ENCODE measurements around the gene PLCB1. TPM values are rescaled to one million over a fixed set of nuclear protein-coding genes. Genes with fewer than 3 reads are reported as not detected.

The PLCB1 gene
- total RNA-seq, 1 experiment from 2014 or later: 11.3 TPM

GRCh38 chr20:8801686-8802085 is 669.6 kb downstream of the PLCB1 start (continued):
- TF ChIP-seq ETV6 (CRISPR knock-in tag; IDR thresholded peaks at IDR 0.05) (no peak), EMX1 (CRISPR knock-in tag; IDR thresholded peaks at IDR 0.05) (no peak), FOXJ3 (CRISPR knock-in tag; IDR thresholded peaks at IDR 0.05; ENCODE audit: borderline replicate concordance) (no peak), SMAD3 (CRISPR knock-in tag; IDR thresholded peaks at IDR 0.05; ENCODE audit: borderline replicate concordance) (no peak)

- ChIA-PET CTCF (interaction anchor here (1.0 to 1.8 kb wide), 7 partner anchors 9 to 590 kb away, joined by 3 to 6 read pairs (median 5); no protein-coding TSS in a partner anchor), POLR2A (no interaction called here)
- Mint-ChIP-seq H3K36me3 (no peaks in the 10 kb centered on the region), H3K27me3 (ENCODE audit: low read depth) (no peaks in the 10 kb centered on the region), H3K4me1 (peaks cover 19% of the 10 kb centered on the region), H3K9me3 (no peaks in the 10 kb centered on the region), H3K4me3 (no peak overlapping the region), H3K27ac (no peak overlapping the region)
- TF ChIP-seq ZNF423 (CRISPR knock-in tag; IDR thresholded peaks at IDR 0.05) (no peak), NFE2L1 (CRISPR knock-in tag; IDR thresholded peaks at IDR 0.05) (no peak), IRF2 (CRISPR knock-in tag; IDR thresholded peaks at IDR 0.05; ENCODE audit: borderline replicate concordance, low read depth) (no peak), ZBTB21 (CRISPR knock-in tag; IDR thresholded peaks at IDR 0.05; ENCODE audit: borderline replicate concordance) (no peak), ZNF263 (CRISPR knock-in tag; IDR thresholded peaks at IDR 0.05; ENCODE audit: low read depth) (no peak), CBFB (CRISPR knock-in tag; IDR thresholded peaks at IDR 0.05; ENCODE audit: low read depth) (no peak), SMAD3 (CRISPR knock-in tag; IDR thresholded peaks at IDR 0.05; ENCODE audit: borderline replicate concordance) (no peak), FOXP4 (CRISPR knock-in tag; IDR thresholded peaks at IDR 0.05) (no peak), NR3C1 (CRISPR knock-in tag; conservative IDR thresholded peaks at IDR 0.05; ENCODE audit: low read depth) (no peak), ZNF121 (CRISPR knock-in tag; IDR thresholded peaks at IDR 0.05) (no peak), FOXJ3 (CRISPR knock-in tag; IDR thresholded peaks at IDR 0.05; ENCODE audit: borderline replicate concordance) (no peak), ZSCAN18 (CRISPR knock-in tag; IDR thresholded peaks at IDR 0.05) (no peak), NFYB (CRISPR knock-in tag; conservative IDR thresholded peaks at IDR 0.05; ENCODE audit: low read depth) (no peak)
- TF ChIP-seq, protein P1, sequence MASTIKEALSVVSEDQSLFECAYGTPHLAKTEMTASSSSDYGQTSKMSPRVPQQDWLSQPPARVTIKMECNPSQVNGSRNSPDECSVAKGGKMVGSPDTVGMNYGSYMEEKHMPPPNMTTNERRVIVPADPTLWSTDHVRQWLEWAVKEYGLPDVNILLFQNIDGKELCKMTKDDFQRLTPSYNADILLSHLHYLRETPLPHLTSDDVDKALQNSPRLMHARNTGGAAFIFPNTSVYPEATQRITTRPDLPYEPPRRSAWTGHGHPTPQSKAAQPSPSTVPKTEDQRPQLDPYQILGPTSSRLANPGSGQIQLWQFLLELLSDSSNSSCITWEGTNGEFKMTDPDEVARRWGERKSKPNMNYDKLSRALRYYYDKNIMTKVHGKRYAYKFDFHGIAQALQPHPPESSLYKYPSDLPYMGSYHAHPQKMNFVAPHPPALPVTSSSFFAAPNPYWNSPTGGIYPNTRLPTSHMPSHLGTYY (CRISPR knock-in tag; IDR thresholded peaks at IDR 0.05): no peak
- TF ChIP-seq, protein P2, sequence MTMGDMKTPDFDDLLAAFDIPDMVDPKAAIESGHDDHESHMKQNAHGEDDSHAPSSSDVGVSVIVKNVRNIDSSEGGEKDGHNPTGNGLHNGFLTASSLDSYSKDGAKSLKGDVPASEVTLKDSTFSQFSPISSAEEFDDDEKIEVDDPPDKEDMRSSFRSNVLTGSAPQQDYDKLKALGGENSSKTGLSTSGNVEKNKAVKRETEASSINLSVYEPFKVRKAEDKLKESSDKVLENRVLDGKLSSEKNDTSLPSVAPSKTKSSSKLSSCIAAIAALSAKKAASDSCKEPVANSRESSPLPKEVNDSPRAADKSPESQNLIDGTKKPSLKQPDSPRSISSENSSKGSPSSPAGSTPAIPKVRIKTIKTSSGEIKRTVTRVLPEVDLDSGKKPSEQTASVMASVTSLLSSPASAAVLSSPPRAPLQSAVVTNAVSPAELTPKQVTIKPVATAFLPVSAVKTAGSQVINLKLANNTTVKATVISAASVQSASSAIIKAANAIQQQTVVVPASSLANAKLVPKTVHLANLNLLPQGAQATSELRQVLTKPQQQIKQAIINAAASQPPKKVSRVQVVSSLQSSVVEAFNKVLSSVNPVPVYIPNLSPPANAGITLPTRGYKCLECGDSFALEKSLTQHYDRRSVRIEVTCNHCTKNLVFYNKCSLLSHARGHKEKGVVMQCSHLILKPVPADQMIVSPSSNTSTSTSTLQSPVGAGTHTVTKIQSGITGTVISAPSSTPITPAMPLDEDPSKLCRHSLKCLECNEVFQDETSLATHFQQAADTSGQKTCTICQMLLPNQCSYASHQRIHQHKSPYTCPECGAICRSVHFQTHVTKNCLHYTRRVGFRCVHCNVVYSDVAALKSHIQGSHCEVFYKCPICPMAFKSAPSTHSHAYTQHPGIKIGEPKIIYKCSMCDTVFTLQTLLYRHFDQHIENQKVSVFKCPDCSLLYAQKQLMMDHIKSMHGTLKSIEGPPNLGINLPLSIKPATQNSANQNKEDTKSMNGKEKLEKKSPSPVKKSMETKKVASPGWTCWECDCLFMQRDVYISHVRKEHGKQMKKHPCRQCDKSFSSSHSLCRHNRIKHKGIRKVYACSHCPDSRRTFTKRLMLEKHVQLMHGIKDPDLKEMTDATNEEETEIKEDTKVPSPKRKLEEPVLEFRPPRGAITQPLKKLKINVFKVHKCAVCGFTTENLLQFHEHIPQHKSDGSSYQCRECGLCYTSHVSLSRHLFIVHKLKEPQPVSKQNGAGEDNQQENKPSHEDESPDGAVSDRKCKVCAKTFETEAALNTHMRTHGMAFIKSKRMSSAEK (CRISPR knock-in tag; IDR thresholded peaks at IDR 0.05; ENCODE audit: borderline replicate concordance): no peak
- DNase-seq (ENCODE audit: low spot score): no peak
- peak; percentile 78 for ATAC-seq
Observed at GRCh38 chr20:8803065-8803464, 671.0 kb downstream of the PLCB1 start.

Data from WTC11 (cell line).